Neural crest cell (in vitro differentiated cells): ENCODE data around the gene SORCS2. TPM values are rescaled to one million over a fixed set of nuclear protein-coding genes. Genes with fewer than 3 reads are reported as not detected.

Source experiments
- DNase-seq: peaks from one replicate; pipeline ENCODE4 v3.0.0; 2021; ENCODE audit warnings: low read depth, mixed read lengths, low spot score
- H3K27ac Mint-ChIP-seq: one replicate; pipeline ENCODE4 v1.8.0; 2021; ENCODE audit warnings: mild to moderate bottlenecking, mixed read lengths; ENCODE audit not compliant: unreplicated experiment
- H3K27me3 Mint-ChIP-seq: 2 replicates; pipeline ENCODE4 v1.8.0; 2021; ENCODE audit warnings: low read depth, mild to moderate bottlenecking, mixed read lengths
- H3K36me3 Mint-ChIP-seq: 2 replicates; pipeline ENCODE4 v1.8.0; 2021; ENCODE audit warnings: low read depth, mild to moderate bottlenecking, mixed read lengths
- H3K4me1 Mint-ChIP-seq: 2 replicates; pipeline ENCODE4 v1.8.0; 2021; ENCODE audit warnings: mixed read lengths
- H3K4me3 Mint-ChIP-seq: one replicate; pipeline ENCODE4 v1.8.0; 2021; ENCODE audit warnings: mild to moderate bottlenecking, mixed read lengths
- H3K9me3 Mint-ChIP-seq: 2 replicates; pipeline ENCODE4 v1.8.0; 2021; ENCODE audit warnings: mixed read lengths
- CTCF ChIP-seq: fragments of 200-600 bp; sonication (generic); conservative IDR thresholded peaks from 2 replicates; pipeline ENCODE4 v1.5.0; 2021; ENCODE audit warnings: antibody characterized with exemption, mild to moderate bottlenecking
- total RNA-seq: library from RNA; stranded (reverse); gene quantifications from 2 replicates; pipeline ENCODE4 v1.2.1, GENCODE V29; 2021

SORCS2 gene
- total RNA-seq, 1 donor from 2014 or later: 1.1 TPM

GRCh38 chr4:7394681-7395451, 202.5 kb downstream of the SORCS2 start:
- no peak for DNase-seq
- Mint-ChIP-seq H3K9me3 (no peaks in the 10 kb centered on the region), H3K36me3 (no peaks in the 10 kb centered on the region), H3K27me3 (peaks cover 49% of the 10 kb centered on the region), H3K4me3 (no peak overlapping the region), H3K27ac (peak overlapping the region; percentile 40), H3K4me1 (peaks cover 66% of the 10 kb centered on the region)
- no peak for TF ChIP-seq CTCF

GRCh38 chr4:7395645-7396044, 203.3 kb downstream of the SORCS2 start:
- H3K9me3 Mint-ChIP-seq: peaks cover 3% of the 10 kb centered on the region
- peaks cover 58% of the 10 kb centered on the region for H3K4me1 Mint-ChIP-seq
- H3K4me3 Mint-ChIP-seq: no peak overlapping the region
- peaks cover 50% of the 10 kb centered on the region for H3K27me3 Mint-ChIP-seq
- no peak for DNase-seq
- H3K36me3 Mint-ChIP-seq: peaks cover 2% of the 10 kb centered on the region
- TF ChIP-seq CTCF: no peak
- peak overlapping the region; percentile 12 for H3K27ac Mint-ChIP-seq

GRCh38 chr4:7396186-7396910, 204.0 kb downstream of the SORCS2 start:
- Mint-ChIP-seq H3K27me3 (peaks cover 57% of the 10 kb centered on the region), H3K36me3 (peaks cover 7% of the 10 kb centered on the region), H3K4me1 (peaks cover 55% of the 10 kb centered on the region), H3K9me3 (peaks cover 9% of the 10 kb centered on the region), H3K27ac (no peak overlapping the region), H3K4me3 (no peak overlapping the region)
- no peak for TF ChIP-seq CTCF
- no peak for DNase-seq

GRCh38 chr4:7397206-7398103, 205.1 kb downstream of the SORCS2 start:
- Mint-ChIP-seq H3K4me1 (peaks cover 49% of the 10 kb centered on the region), H3K4me3 (no peak overlapping the region), H3K27ac (peak overlapping the region; percentile 36), H3K27me3 (peaks cover 60% of the 10 kb centered on the region), H3K36me3 (peaks cover 7% of the 10 kb centered on the region), H3K9me3 (peaks cover 9% of the 10 kb centered on the region)
- no peak for TF ChIP-seq CTCF
- no peak for DNase-seq

- H3K27ac Mint-ChIP-seq: no peak overlapping the region
- peaks cover 43% of the 10 kb centered on the region for H3K4me1 Mint-ChIP-seq
- no peak overlapping the region for H3K4me3 Mint-ChIP-seq
- H3K9me3 Mint-ChIP-seq: peaks cover 9% of the 10 kb centered on the region
- TF ChIP-seq CTCF: no peak
- DNase-seq: no peak
- peaks cover 62% of the 10 kb centered on the region for H3K27me3 Mint-ChIP-seq
- H3K36me3 Mint-ChIP-seq: peaks cover 7% of the 10 kb centered on the region
These were observed 205.7 kb downstream of the SORCS2 start for GRCh38 chr4:7398104-7398423.
